NB4 (cell line): ENCODE data around the gene RIOX2.

ENCODE experiments used
- MAX ChIP-seq: IDR thresholded peaks from 2 replicates; pipeline ENCODE4 v1.6.1; 2011; ENCODE audit warnings: low read depth, low read length
- MYC ChIP-seq: IDR thresholded peaks from 2 replicates; pipeline ENCODE4 v1.6.1; 2011; ENCODE audit warnings: low read depth, low read length
- POLR2A ChIP-seq: IDR thresholded peaks from 2 replicates; pipeline ENCODE4 v1.6.1; 2011; ENCODE audit warnings: mild to moderate bottlenecking; ENCODE audit not compliant: insufficient read length; ENCODE audit errors: extremely low read depth
- TF ChIP-seq, protein P1 (sequence below): IDR thresholded peaks from one replicate; pipeline ENCODE4 v1.5.1; 2012; ENCODE audit warnings: low read depth, low read length

DNA sequence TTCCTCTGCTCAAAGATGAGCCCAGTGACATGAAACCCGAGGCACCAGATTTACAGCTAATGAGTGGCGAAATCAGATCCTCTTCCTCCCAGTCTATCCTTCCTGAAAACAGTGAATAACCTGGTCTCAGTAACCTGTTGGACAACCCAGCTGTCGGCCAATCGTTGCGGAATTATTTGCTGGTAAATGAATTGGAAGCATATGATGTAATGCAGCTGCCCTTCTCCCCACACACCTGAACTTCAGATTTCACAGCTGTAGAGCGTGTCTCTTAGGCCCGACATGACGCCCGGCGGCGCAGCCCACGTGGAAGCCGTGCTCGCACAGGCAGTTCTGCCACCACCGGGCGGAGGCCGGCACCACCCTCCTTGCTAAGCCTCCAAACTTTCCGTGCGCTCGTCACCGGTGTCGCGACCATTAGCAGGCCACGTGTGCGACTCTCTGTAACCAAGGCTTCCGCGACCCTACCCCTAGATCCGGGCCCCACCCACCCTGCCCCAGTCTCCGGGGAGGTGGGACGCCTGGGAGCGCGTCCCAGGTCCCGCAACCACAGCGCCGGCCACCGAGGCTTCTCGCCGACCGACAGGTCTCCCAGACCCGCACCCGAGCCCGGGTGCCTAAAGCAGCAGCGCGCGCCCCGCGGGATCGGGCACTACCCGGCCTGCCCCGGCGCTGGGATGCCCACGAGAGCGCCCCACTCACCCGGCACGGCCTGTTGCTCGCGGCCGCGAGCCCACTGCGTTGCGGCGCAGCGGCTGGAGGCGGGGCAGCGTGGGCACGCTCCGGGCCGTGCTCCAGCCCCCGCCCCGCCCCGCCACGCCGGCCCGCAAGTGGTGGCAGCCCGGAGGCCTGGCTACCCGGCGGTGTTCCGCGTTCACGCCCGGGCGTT, at the start of gene RIOX2:
- TF ChIP-seq, protein P1, sequence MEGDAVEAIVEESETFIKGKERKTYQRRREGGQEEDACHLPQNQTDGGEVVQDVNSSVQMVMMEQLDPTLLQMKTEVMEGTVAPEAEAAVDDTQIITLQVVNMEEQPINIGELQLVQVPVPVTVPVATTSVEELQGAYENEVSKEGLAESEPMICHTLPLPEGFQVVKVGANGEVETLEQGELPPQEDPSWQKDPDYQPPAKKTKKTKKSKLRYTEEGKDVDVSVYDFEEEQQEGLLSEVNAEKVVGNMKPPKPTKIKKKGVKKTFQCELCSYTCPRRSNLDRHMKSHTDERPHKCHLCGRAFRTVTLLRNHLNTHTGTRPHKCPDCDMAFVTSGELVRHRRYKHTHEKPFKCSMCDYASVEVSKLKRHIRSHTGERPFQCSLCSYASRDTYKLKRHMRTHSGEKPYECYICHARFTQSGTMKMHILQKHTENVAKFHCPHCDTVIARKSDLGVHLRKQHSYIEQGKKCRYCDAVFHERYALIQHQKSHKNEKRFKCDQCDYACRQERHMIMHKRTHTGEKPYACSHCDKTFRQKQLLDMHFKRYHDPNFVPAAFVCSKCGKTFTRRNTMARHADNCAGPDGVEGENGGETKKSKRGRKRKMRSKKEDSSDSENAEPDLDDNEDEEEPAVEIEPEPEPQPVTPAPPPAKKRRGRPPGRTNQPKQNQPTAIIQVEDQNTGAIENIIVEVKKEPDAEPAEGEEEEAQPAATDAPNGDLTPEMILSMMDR = no peak
- TF ChIP-seq POLR2A (peak; percentile 44), MYC (peak; percentile 92), MAX (peak; percentile 96)
